Muscle of back (tissue), 11 donors: ENCODE data around the gene ZDHHC17. TPM values are rescaled to one million over a fixed set of nuclear protein-coding genes. Genes with fewer than 3 reads are reported as not detected.

Source experiments
- DNase-seq, 3 donors: peaks; one replicate each; pipeline versions ENCODE4 v3.0.0 to v3.0.0-alpha.2; 2013
- polyA plus RNA-seq, 10 donors: library from polyadenylated mRNA; unstranded; fragments of 120-200 nt; gene quantifications; one replicate each; pipeline ENCODE4 v1.2.1, GENCODE V29; 2013; ENCODE audit not compliant: insufficient read length in 10 of 10

ZDHHC17 gene
- polyA plus RNA-seq, 10 donors = 29.5 to 64.6 (median 43.5) TPM

- no peak for DNase-seq
Observed at GRCh38 chr12:76874491-76875190, 110.7 kb downstream of the ZDHHC17 start.

- no peak for DNase-seq
Observed at GRCh38 chr12:76876696-76877229, 112.8 kb downstream of the ZDHHC17 start.

GRCh38 chr12:76878099-76878898, 114.4 kb downstream of the ZDHHC17 start:
- peak in 2 of 3 donors; percentile 55 to 70 for DNase-seq

- peak; percentile 90 to 94 (median 91) for DNase-seq
Observed at GRCh38 chr12:76878899-76879709, 115.2 kb downstream of the ZDHHC17 start, which contains the start of gene CSRP2. CSRP2 (minus strand) TSS chr12:76879019; CDS start chr12:76866260, 12,759 bp downstream.

GRCh38 chr12:76879710-76880518, 116.0 kb downstream of the ZDHHC17 start:
- DNase-seq = no peak

- DNase-seq = no peak
Observed at GRCh38 chr12:76880519-76881023, 116.7 kb downstream of the ZDHHC17 start.

GRCh38 chr12:76881142-76881541, 117.2 kb downstream of the ZDHHC17 start:
- DNase-seq = no peak

- no peak for DNase-seq
Observed at GRCh38 chr12:76882367-76882766, 118.5 kb downstream of the ZDHHC17 start.

- DNase-seq = peak in 1 of 3 donors; percentile 77
Observed at GRCh38 chr12:76883151-76883550, 119.2 kb downstream of the ZDHHC17 start.

- DNase-seq = peak in 2 of 3 donors; percentile 48 to 69
Observed at GRCh38 chr12:76883811-76884210, 119.9 kb downstream of the ZDHHC17 start.

GRCh38 chr12:76888775-76889174, 124.9 kb downstream of the ZDHHC17 start:
- DNase-seq = no peak

GRCh38 chr12:76890151-76891143, 126.5 kb downstream of the ZDHHC17 start:
- DNase-seq = no peak

- no peak for DNase-seq
Observed at GRCh38 chr12:76891609-76892008, 127.7 kb downstream of the ZDHHC17 start.

GRCh38 chr12:76895796-76896195, 131.9 kb downstream of the ZDHHC17 start:
- no peak for DNase-seq

- DNase-seq = no peak
Observed at GRCh38 chr12:76896274-76896673, 132.4 kb downstream of the ZDHHC17 start.

- DNase-seq = peak; percentile 32 to 76 (median 67)
Observed at GRCh38 chr12:76898442-76898841, 134.5 kb downstream of the ZDHHC17 start.

- DNase-seq = no peak
Observed at GRCh38 chr12:76899522-76899921, 135.6 kb downstream of the ZDHHC17 start.

GRCh38 chr12:76901628-76902380, 137.9 kb downstream of the ZDHHC17 start:
- DNase-seq = no peak
